ENCODE results near the gene SMAD5. TPM values are rescaled to one million over a fixed set of nuclear protein-coding genes. Genes with fewer than 3 reads are reported as not detected.

SMAD5 gene
- total RNA-seq, 1 donor from 2014 or later, result 48.5 TPM

DNA sequence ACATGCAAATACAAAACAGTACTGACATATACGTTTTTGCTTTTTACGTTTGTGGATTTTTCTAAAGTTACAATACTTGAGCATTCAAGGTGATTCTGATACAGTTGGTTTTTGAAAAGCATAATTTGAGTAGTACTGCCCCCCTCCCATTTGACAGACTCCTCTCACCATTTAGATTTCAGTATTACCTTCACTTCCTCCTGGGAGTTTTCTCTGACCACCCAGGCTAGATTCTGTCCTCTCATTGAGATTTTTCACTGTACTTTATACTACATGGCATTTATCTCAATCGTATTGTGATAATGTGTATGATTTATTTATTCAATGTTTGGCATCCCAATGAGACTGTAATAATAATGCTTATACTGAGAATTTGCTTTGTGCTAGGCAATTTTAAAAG lies 32.8 kb upstream of the SMAD5 start:
- no peak overlapping the region for H3K9ac ChIP-seq (ENCODE audit: low read depth in 1 of 3, low read length in 3 of 3)
- H3K9me3 ChIP-seq (ENCODE audit: control insufficient read depth in 3 of 3, low read length in 3 of 3), result no peaks in the 10 kb centered on the region
- no peak overlapping the region for H3K27ac ChIP-seq (ENCODE audit: low read depth, low read length)
- H3K27me3 ChIP-seq (ENCODE audit: control insufficient read depth in 3 of 3, insufficient read depth in 3 of 3, low read length in 3 of 3), result peaks cover 0 to 5% (median 0%) of the 10 kb centered on the region in 3 donors
- no peaks in the 10 kb centered on the region for H3K36me3 ChIP-seq (ENCODE audit: control insufficient read depth in 3 of 3, insufficient read depth in 3 of 3, low read length in 3 of 3)
- H3K4me1 ChIP-seq (ENCODE audit: control insufficient read depth in 3 of 3, insufficient read depth in 3 of 3, low read length in 3 of 3), result peaks cover 0 to 3% (median 0%) of the 10 kb centered on the region in 3 donors
- no peak overlapping the region for H3K4me3 ChIP-seq (ENCODE audit: low read length in 3 of 3)

DNA sequence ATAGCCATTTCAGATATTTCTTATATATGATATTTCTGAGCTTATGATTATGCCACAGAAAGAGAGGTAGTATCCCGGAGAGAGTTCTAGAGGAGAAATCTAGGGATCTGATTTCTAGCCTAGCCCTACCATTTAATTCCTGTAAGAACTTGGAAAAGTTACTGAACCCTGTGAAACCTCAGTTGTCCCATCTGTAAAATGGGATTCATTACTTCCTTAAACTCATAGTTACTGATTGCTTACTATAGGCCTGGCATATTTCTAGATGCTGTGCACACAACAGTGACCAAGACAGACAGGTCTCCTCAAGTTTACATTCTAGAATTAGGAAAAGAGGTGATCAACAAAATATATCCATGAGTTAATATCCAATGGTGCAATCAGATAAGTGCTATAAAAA lies 30.8 kb upstream of the SMAD5 start:
- no peaks in the 10 kb centered on the region for H3K36me3 ChIP-seq (ENCODE audit: control insufficient read depth in 3 of 3, insufficient read depth in 3 of 3, low read length in 3 of 3)
- H3K9me3 ChIP-seq (ENCODE audit: control insufficient read depth in 3 of 3, low read length in 3 of 3), result no peaks in the 10 kb centered on the region
- H3K9ac ChIP-seq (ENCODE audit: low read depth in 1 of 3, low read length in 3 of 3), result no peak overlapping the region
- H3K27ac ChIP-seq (ENCODE audit: low read depth, low read length), result no peak overlapping the region
- H3K4me1 ChIP-seq (ENCODE audit: control insufficient read depth in 3 of 3, insufficient read depth in 3 of 3, low read length in 3 of 3), result peaks cover 0 to 3% (median 0%) of the 10 kb centered on the region in 3 donors
- no peaks in the 10 kb centered on the region for H3K27me3 ChIP-seq (ENCODE audit: control insufficient read depth in 3 of 3, insufficient read depth in 3 of 3, low read length in 3 of 3)
- no peak overlapping the region for H3K4me3 ChIP-seq (ENCODE audit: low read length in 3 of 3)

DNA sequence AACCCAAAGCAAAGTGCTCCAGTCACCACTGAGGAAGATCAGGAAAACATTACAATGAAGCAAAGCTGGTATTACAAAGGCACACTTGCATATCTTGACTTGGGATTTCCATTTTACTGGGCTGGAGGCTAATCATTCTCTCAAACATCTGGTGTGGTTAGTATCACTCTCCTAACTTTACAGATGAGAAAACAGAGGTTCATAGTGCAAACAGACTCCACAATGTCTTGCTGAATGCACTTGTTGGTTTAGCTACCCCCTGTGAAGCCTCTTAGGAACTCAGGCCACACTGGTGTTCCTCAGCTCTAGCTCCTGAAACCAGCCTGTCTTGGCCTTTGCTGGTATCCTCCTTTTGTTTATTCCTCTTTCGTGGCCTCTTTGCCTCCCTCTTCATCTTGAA lies 29.5 kb upstream of the SMAD5 start:
- H3K27ac ChIP-seq (ENCODE audit: low read depth, low read length), result no peak overlapping the region
- no peaks in the 10 kb centered on the region for H3K27me3 ChIP-seq (ENCODE audit: control insufficient read depth in 3 of 3, insufficient read depth in 3 of 3, low read length in 3 of 3)
- no peak overlapping the region for H3K9ac ChIP-seq (ENCODE audit: low read depth in 1 of 3, low read length in 3 of 3)
- peaks cover 0 to 3% (median 0%) of the 10 kb centered on the region in 3 donors for H3K4me1 ChIP-seq (ENCODE audit: control insufficient read depth in 3 of 3, insufficient read depth in 3 of 3, low read length in 3 of 3)
- H3K4me3 ChIP-seq (ENCODE audit: low read length in 3 of 3), result no peak overlapping the region
- no peaks in the 10 kb centered on the region for H3K36me3 ChIP-seq (ENCODE audit: control insufficient read depth in 3 of 3, insufficient read depth in 3 of 3, low read length in 3 of 3)
- no peaks in the 10 kb centered on the region for H3K9me3 ChIP-seq (ENCODE audit: control insufficient read depth in 3 of 3, low read length in 3 of 3)

DNA sequence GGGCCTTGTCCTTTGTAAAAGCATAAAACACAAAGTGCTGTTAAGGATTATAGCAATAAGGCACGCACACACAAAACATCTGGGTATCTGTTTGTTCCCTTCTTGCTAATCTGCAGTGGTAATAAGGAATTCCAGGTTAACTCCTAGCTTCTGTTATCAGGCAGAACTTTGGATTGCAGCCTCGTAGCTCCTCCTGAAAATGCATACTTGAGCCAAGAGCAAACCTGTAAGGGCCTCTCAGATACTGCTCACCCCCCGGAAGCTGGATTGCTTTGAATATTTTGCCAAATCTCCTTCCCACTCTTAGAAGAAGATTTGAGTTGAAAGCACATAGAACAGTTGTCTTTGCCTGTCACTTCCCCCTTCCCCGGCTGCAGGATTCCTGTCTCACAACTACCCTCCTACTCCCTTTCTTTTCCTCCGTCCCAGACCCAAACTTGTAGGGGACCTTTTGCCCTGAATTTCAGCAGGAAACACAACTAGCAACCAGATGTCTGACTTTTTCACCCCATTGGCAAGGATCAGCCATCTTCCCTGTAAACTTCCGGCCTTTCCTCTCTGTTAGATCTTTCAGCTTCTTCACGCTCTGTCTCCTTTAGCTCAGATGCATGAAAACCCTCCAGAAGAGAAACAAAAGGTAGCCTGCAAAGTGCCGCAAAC lies 28.2 kb upstream of the SMAD5 start:
- no peaks in the 10 kb centered on the region for H3K36me3 ChIP-seq (ENCODE audit: control insufficient read depth in 3 of 3, insufficient read depth in 3 of 3, low read length in 3 of 3)
- H3K27me3 ChIP-seq (ENCODE audit: control insufficient read depth in 3 of 3, insufficient read depth in 3 of 3, low read length in 3 of 3), result no peaks in the 10 kb centered on the region
- H3K4me3 ChIP-seq (ENCODE audit: low read length in 3 of 3), result no peak overlapping the region
- no peak overlapping the region for H3K27ac ChIP-seq (ENCODE audit: low read depth, low read length)
- H3K9me3 ChIP-seq (ENCODE audit: control insufficient read depth in 3 of 3, low read length in 3 of 3), result no peaks in the 10 kb centered on the region
- peaks cover 0 to 3% (median 0%) of the 10 kb centered on the region in 3 donors for H3K4me1 ChIP-seq (ENCODE audit: control insufficient read depth in 3 of 3, insufficient read depth in 3 of 3, low read length in 3 of 3)
- no peak overlapping the region for H3K9ac ChIP-seq (ENCODE audit: low read depth in 1 of 3, low read length in 3 of 3)

DNA sequence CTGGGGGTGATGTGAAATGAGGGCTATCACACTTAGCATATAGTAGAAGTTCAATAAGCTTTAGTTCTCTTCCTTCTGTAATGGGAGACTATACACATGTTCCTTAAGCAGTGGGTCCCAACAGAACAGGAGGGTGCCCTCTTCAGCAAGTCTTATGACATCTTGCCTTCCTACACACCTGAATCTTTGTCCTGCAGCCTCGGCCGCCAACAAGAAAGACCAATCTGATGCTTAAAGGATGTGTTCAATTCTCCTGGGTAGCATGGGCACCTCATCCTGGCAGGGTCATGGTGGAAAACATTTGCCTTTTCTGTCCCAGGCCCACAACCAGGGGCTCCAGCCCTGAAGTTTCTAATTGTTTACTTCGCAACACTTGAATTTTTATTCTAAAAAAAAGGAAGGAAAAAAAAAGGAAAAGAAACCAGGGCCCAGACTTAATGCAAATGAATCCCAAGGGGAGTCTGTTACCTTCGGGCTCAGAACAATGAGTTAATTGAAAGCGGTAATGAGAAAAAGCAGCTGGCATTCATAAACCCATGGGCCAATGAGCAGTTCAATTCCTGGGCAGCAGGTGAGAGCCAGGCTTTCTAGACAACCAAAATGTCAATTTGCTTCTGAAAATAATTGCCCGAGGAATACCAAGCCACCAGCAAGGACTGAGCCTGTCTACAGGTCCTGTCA lies 26.2 kb upstream of the SMAD5 start:
- Histone ChIP-seq H3K4me3 (ENCODE audit: low read length in 3 of 3) (no peak overlapping the region), H3K27ac (ENCODE audit: low read depth, low read length) (no peak overlapping the region), H3K27me3 (ENCODE audit: control insufficient read depth in 3 of 3, insufficient read depth in 3 of 3, low read length in 3 of 3) (no peaks in the 10 kb centered on the region), H3K4me1 (ENCODE audit: control insufficient read depth in 3 of 3, insufficient read depth in 3 of 3, low read length in 3 of 3) (peaks cover 0 to 3% (median 0%) of the 10 kb centered on the region in 3 donors), H3K36me3 (ENCODE audit: control insufficient read depth in 3 of 3, insufficient read depth in 3 of 3, low read length in 3 of 3) (no peaks in the 10 kb centered on the region), H3K9ac (ENCODE audit: low read depth in 1 of 3, low read length in 3 of 3) (no peak overlapping the region), H3K9me3 (ENCODE audit: control insufficient read depth in 3 of 3, low read length in 3 of 3) (no peaks in the 10 kb centered on the region)

DNA sequence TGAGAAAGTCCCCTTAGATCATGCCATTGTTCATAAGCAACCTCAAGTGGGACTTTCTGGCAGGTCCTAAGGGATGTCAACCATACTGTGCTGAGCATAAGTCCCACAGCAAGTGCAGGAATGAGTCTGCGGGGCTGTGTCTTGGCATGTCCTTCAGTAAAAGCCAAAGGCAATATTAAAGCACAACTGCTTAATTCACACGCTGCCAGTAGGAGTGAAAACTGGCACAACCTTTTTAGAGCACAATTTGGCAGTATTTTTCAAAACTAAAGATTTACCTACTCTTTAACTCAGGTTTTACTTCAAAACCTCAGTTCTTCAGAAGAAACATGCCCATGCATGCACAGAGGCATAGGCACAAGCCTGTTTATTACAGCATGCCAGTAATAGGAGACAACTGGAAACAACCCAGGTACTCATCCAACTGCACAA lies 24.4 kb upstream of the SMAD5 start:
- Histone ChIP-seq H3K4me1 (ENCODE audit: control insufficient read depth in 3 of 3, insufficient read depth in 3 of 3, low read length in 3 of 3) (peaks cover 0 to 5% (median 0%) of the 10 kb centered on the region in 3 donors), H3K27ac (ENCODE audit: low read depth, low read length) (no peak overlapping the region), H3K4me3 (ENCODE audit: low read length in 3 of 3) (no peak overlapping the region), H3K9ac (ENCODE audit: low read depth in 1 of 3, low read length in 3 of 3) (no peak overlapping the region), H3K9me3 (ENCODE audit: control insufficient read depth in 3 of 3, low read length in 3 of 3) (no peaks in the 10 kb centered on the region), H3K36me3 (ENCODE audit: control insufficient read depth in 3 of 3, insufficient read depth in 3 of 3, low read length in 3 of 3) (no peaks in the 10 kb centered on the region), H3K27me3 (ENCODE audit: control insufficient read depth in 3 of 3, insufficient read depth in 3 of 3, low read length in 3 of 3) (no peaks in the 10 kb centered on the region)

DNA sequence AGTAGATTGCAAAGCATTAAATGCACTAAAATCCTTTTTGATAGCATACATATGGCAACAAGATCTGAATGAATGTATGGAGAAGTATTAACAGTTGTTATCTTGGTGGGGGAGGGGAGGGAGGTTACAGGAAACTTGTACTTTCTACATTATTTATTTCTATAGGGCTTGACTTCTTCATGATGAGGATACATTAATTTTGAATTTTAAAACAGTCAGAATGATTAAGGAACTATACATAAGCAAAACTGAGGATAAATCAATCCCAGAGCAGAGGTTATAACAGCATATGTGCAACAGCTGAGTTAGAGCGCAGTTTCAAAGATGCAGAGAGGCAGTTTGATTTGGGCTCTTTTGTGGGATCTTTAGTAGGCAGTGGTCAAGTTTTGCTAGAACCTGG lies 23.9 kb upstream of the SMAD5 start:
- no peaks in the 10 kb centered on the region for H3K36me3 ChIP-seq (ENCODE audit: control insufficient read depth in 3 of 3, insufficient read depth in 3 of 3, low read length in 3 of 3)
- H3K4me1 ChIP-seq (ENCODE audit: control insufficient read depth in 3 of 3, insufficient read depth in 3 of 3, low read length in 3 of 3), result peaks cover 0 to 5% (median 0%) of the 10 kb centered on the region in 3 donors
- no peak overlapping the region for H3K4me3 ChIP-seq (ENCODE audit: low read length in 3 of 3)
- no peak overlapping the region for H3K9ac ChIP-seq (ENCODE audit: low read depth in 1 of 3, low read length in 3 of 3)
- H3K9me3 ChIP-seq (ENCODE audit: control insufficient read depth in 3 of 3, low read length in 3 of 3), result no peaks in the 10 kb centered on the region
- no peak overlapping the region for H3K27ac ChIP-seq (ENCODE audit: low read depth, low read length)
- H3K27me3 ChIP-seq (ENCODE audit: control insufficient read depth in 3 of 3, insufficient read depth in 3 of 3, low read length in 3 of 3), result no peaks in the 10 kb centered on the region

DNA sequence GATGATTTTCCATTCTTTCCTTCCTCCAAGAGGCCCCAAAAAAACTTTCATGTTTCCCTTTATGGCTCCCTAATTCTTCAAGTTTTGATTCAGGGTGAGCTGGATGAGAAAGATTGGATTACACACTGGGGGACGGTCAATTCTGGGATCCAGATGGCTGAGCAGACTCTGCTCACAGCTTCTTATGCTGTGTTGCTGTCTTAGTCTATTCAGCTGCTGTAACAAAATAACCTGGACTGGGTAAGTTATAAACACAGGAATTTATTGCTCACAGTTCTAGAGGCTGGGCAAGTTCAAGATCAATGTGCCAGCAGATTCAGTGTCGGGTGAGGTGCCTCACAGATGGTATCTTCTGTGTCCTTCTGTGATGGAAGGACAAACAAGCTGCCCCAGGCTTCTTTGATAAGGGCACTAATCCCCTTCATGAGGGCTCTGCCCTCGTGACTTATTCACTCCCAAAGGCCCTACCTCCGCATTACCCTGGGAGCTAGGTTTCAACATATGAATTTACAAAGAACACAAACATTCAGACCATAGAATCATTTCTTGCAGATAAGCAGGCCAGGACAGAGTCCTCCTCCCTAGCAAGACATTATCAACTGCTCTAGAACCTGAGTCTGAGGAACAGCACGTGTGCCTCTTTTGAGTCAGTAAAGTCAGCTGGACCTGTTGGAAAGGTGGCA lies 23.1 kb upstream of the SMAD5 start:
- H3K27me3 ChIP-seq (ENCODE audit: control insufficient read depth in 3 of 3, insufficient read depth in 3 of 3, low read length in 3 of 3), result no peaks in the 10 kb centered on the region
- H3K4me1 ChIP-seq (ENCODE audit: control insufficient read depth in 3 of 3, insufficient read depth in 3 of 3, low read length in 3 of 3), result peaks cover 0 to 2% (median 0%) of the 10 kb centered on the region in 3 donors
- no peaks in the 10 kb centered on the region for H3K36me3 ChIP-seq (ENCODE audit: control insufficient read depth in 3 of 3, insufficient read depth in 3 of 3, low read length in 3 of 3)
- no peak overlapping the region for H3K4me3 ChIP-seq (ENCODE audit: low read length in 3 of 3)
- H3K9me3 ChIP-seq (ENCODE audit: control insufficient read depth in 3 of 3, low read length in 3 of 3), result no peaks in the 10 kb centered on the region
- no peak overlapping the region for H3K27ac ChIP-seq (ENCODE audit: low read depth, low read length)
- H3K9ac ChIP-seq (ENCODE audit: low read depth in 1 of 3, low read length in 3 of 3), result no peak overlapping the region

DNA sequence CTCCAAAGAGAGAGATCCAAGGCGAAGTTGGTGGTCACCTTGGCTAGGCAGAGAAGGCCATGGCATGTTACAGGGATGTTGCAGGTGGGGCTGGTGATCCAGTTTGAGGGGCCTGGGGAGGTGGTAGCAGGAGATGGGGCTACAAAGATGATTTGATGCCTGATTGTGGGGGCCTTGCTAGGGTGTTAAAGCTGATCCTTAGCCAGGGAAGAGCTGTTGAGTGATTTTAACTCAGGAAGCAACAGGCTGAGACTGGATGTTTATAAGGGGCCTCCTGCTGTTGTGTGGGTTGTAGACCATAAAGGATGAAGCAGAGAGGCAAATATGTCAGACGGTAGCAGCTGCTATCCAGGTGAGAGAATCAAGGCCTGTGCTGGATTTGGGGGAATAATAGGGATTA lies 19.0 kb upstream of the SMAD5 start:
- Histone ChIP-seq H3K4me3 (ENCODE audit: low read length in 3 of 3) (no peak overlapping the region), H3K36me3 (ENCODE audit: control insufficient read depth in 3 of 3, insufficient read depth in 3 of 3, low read length in 3 of 3) (no peaks in the 10 kb centered on the region), H3K27me3 (ENCODE audit: control insufficient read depth in 3 of 3, insufficient read depth in 3 of 3, low read length in 3 of 3) (no peaks in the 10 kb centered on the region), H3K27ac (ENCODE audit: low read depth, low read length) (no peak overlapping the region), H3K4me1 (ENCODE audit: control insufficient read depth in 3 of 3, insufficient read depth in 3 of 3, low read length in 3 of 3) (peaks cover 0 to 2% (median 0%) of the 10 kb centered on the region in 3 donors), H3K9me3 (ENCODE audit: control insufficient read depth in 3 of 3, low read length in 3 of 3) (no peaks in the 10 kb centered on the region), H3K9ac (ENCODE audit: low read depth in 1 of 3, low read length in 3 of 3) (no peak overlapping the region)
